ENCODE data around the gene FOSL2. TPM values are rescaled to one million over a fixed set of nuclear protein-coding genes. Genes with fewer than 3 reads are reported as not detected.

The FOSL2 gene
- total RNA-seq, 1 experiment from 2014 or later: 44.8 TPM

DNA sequence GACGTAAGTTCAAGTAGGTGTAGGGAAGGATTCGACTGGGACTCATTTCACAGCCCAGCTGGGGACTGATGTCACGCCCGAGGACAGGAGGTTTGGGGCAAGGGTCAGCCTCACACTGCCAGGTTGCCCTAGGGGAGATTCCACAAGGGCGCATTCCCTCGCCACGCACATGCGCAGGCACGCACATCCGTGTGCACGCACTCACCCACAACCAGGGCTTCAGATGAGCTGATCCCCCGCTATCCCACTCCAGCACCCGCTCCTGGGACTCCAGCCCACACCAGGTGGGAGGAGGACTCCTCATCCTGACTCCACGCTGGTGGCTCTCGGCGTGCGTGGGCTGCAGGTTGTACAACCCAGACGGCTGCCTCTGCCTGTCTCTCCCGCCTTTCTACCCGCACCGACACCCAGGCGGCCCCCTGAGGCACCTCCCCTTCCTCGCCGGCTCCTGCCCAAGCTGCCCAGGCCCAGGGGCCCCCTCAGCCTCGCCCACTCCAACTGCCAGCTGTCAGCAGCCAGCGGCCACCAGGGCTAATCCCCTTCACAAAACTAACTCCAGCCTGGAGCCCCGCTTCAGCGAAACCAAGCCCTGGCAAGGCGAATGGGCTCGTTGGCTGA, 47.8 kb upstream of the FOSL2 start:
- POLR2A ChIA-PET: no interaction called here
- H3K27ac ChIP-seq (ENCODE audit: low read depth, low read length): no peak overlapping the region
- RAD21 ChIA-PET (ENCODE audit: low non-redundant PET in 1 of 2, low total read pairs in 2 of 2, uncharacterized antibody in 2 of 2, unreplicated experiment in 2 of 2): no interaction called here
- no peaks in the 10 kb centered on the region for H3K36me3 ChIP-seq (ENCODE audit: control insufficient read depth in 1 of 2, insufficient read depth in 2 of 2, low read length in 2 of 2)
- H3K27me3 ChIP-seq (ENCODE audit: insufficient read depth, low read length): no peaks in the 10 kb centered on the region
- TF ChIP-seq RAD21 (IDR thresholded peaks at IDR 0.05; ENCODE audit: low read depth): no peak
- TF ChIP-seq SP1 (IDR thresholded peaks at IDR 0.05; ENCODE audit: low read depth): no peak
- TF ChIP-seq, protein P1, sequence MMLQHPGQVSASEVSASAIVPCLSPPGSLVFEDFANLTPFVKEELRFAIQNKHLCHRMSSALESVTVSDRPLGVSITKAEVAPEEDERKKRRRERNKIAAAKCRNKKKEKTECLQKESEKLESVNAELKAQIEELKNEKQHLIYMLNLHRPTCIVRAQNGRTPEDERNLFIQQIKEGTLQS (IDR thresholded peaks at IDR 0.05): no peak
- no peak for TF ChIP-seq YY1 (IDR thresholded peaks at IDR 0.05; ENCODE audit: extremely low read depth, insufficient replicate concordance, low read depth, low read length)
- no peak for TF ChIP-seq CEBPB (IDR thresholded peaks at IDR 0.05; ENCODE audit: low read depth)
- TF ChIP-seq POLR2A (IDR thresholded peaks at IDR 0.05; ENCODE audit: borderline replicate concordance, extremely low read depth, insufficient read depth, insufficient read length): no peak
- TF ChIP-seq FOSL1 (IDR thresholded peaks at IDR 0.05; ENCODE audit: low read depth): no peak
- TF ChIP-seq, protein P2, sequence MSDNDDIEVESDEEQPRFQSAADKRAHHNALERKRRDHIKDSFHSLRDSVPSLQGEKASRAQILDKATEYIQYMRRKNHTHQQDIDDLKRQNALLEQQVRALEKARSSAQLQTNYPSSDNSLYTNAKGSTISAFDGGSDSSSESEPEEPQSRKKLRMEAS (IDR thresholded peaks at IDR 0.05): no peak
- TF ChIP-seq SIN3A (IDR thresholded peaks at IDR 0.05; ENCODE audit: low read depth): no peak
- TF ChIP-seq JUND (IDR thresholded peaks at IDR 0.05): no peak
- TF ChIP-seq, protein P3, sequence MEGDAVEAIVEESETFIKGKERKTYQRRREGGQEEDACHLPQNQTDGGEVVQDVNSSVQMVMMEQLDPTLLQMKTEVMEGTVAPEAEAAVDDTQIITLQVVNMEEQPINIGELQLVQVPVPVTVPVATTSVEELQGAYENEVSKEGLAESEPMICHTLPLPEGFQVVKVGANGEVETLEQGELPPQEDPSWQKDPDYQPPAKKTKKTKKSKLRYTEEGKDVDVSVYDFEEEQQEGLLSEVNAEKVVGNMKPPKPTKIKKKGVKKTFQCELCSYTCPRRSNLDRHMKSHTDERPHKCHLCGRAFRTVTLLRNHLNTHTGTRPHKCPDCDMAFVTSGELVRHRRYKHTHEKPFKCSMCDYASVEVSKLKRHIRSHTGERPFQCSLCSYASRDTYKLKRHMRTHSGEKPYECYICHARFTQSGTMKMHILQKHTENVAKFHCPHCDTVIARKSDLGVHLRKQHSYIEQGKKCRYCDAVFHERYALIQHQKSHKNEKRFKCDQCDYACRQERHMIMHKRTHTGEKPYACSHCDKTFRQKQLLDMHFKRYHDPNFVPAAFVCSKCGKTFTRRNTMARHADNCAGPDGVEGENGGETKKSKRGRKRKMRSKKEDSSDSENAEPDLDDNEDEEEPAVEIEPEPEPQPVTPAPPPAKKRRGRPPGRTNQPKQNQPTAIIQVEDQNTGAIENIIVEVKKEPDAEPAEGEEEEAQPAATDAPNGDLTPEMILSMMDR (IDR thresholded peaks at IDR 0.05 in 2 of 3, conservative IDR thresholded peaks at IDR 0.05 in 1 of 3; ENCODE audit: borderline replicate concordance in 1 of 3, insufficient read depth in 1 of 3, low read depth in 2 of 3, low read length in 2 of 3): no peak
- TF ChIP-seq EZH2 (IDR thresholded peaks at IDR 0.05): no peak
- TF ChIP-seq SRF (IDR thresholded peaks at IDR 0.05; ENCODE audit: low read depth): no peak
- BruUV-seq (replicated peaks): no TSS peak
- peaks cover 4 to 10% of the 10 kb centered on the region in 2 experiments; a peak in 3 of 4 replicates for H3K4me1 ChIP-seq (ENCODE audit: control insufficient read depth in 1 of 2, insufficient read depth in 2 of 2, low read length in 2 of 2)
- no peak overlapping the region for H3K4me3 ChIP-seq (replicated peaks in 1 of 2; ENCODE audit: low read depth in 1 of 2, low read length in 2 of 2)
- no peaks in the 10 kb centered on the region for H3K9me3 ChIP-seq (ENCODE audit: control insufficient read depth in 1 of 2, insufficient read depth in 1 of 2, low read depth in 1 of 2, low read length in 2 of 2)
- H4K20me1 ChIP-seq (ENCODE audit: insufficient read depth): no peaks in the 10 kb centered on the region
- H3K9me2 ChIP-seq (ENCODE audit: insufficient read depth): no peaks in the 10 kb centered on the region
- DNase-seq (ENCODE audit: low read depth, low spot score): no peak
- no peak overlapping the region for H3K9ac ChIP-seq (ENCODE audit: low read length)
- H3K79me2 ChIP-seq (ENCODE audit: insufficient read depth, low read length): no peaks in the 10 kb centered on the region
- intact Hi-C loops (cut with micrococcal nuclease): no loop called here
- no peak overlapping the region for H3K4me2 ChIP-seq (ENCODE audit: low read length)
- H2AFZ ChIP-seq (ENCODE audit: low read depth, low read length, poor library complexity, severe bottlenecking): no peak overlapping the region
- CTCF ChIA-PET: no interaction called here
- ATAC-seq: no peak

Data from HCT116 (cell line).